Stimulated activated CD4-positive, alpha-beta T cell treated with anti-CD3 and anti-CD28 coated beads, Interleukin-2, amount 100 ng/mL, for 48 hours (primary cell): ENCODE measurements around the gene ZZZ3.
"Not testable (repeated sequence)": the region's sequence is repeated elsewhere in the genome, so short reads cannot be mapped to it uniquely, and the experiment has no call there.

Source experiments
- DNase-seq, 2 donors: peaks; one replicate each; pipeline ENCODE4 v3.0.0-alpha.2; 2020

The ZZZ3 gene

GRCh38 chr1:77668924-77669449, 13.5 kb downstream of the ZZZ3 start:
- no peak for DNase-seq

- DNase-seq, result no peak
These were observed 17.4 kb downstream of the ZZZ3 start for GRCh38 chr1:77664939-77665516.

- no peak for DNase-seq
These were observed 20.8 kb downstream of the ZZZ3 start for GRCh38 chr1:77661696-77662095.

GRCh38 chr1:77659879-77660593, 22.4 kb downstream of the ZZZ3 start:
- DNase-seq, result no peak

- no peak for DNase-seq
These were observed 24.2 kb downstream of the ZZZ3 start for GRCh38 chr1:77658271-77658670.

GRCh38 chr1:77655431-77655974, 27.0 kb downstream of the ZZZ3 start:
- DNase-seq, result no peak

GRCh38 chr1:77652970-77653516, 29.4 kb downstream of the ZZZ3 start:
- no peak for DNase-seq

GRCh38 chr1:77652268-77652667, 30.2 kb downstream of the ZZZ3 start:
- DNase-seq, result no peak

GRCh38 chr1:77649127-77649526, 33.3 kb downstream of the ZZZ3 start:
- no peak for DNase-seq

- not testable (repeated sequence) for DNase-seq
These were observed 36.2 kb downstream of the ZZZ3 start for GRCh38 chr1:77646224-77646623.

GRCh38 chr1:77643456-77643855, 39.0 kb downstream of the ZZZ3 start:
- no peak for DNase-seq

- no peak for DNase-seq
These were observed 39.5 kb downstream of the ZZZ3 start for GRCh38 chr1:77642941-77643340.

- DNase-seq, result no peak
These were observed 40.3 kb downstream of the ZZZ3 start for GRCh38 chr1:77642196-77642595.

- no peak for DNase-seq
These were observed 42.8 kb downstream of the ZZZ3 start for GRCh38 chr1:77639557-77640069.

- DNase-seq, result no peak
These were observed 43.4 kb downstream of the ZZZ3 start for GRCh38 chr1:77639056-77639455.

GRCh38 chr1:77636864-77637263, 45.6 kb downstream of the ZZZ3 start:
- DNase-seq, result no peak
